ENCODE measurements around the gene PILRB. TPM values are rescaled to one million over a fixed set of nuclear protein-coding genes. Genes with fewer than 3 reads are reported as not detected.

PILRB gene
- total and polyA plus RNA-seq, 9 of the 15 experiments (the other 6 are each of a cell fraction or from before 2014, with no cell fraction given): 6.2 to 94.6 (median 37.0) TPM

GRCh38 chr7:100369105-100369504 is 11.2 kb downstream of the PILRB start (continued):
- no peak for TF ChIP-seq CHD7 (IDR thresholded peaks at IDR 0.05; ENCODE audit: low read depth, low read length)
- TF ChIP-seq TAF1 (IDR thresholded peaks at IDR 0.05; ENCODE audit: control insufficient read depth, extremely low read depth, insufficient read depth, low read length, severe bottlenecking): no peak
- TF ChIP-seq CREM (IDR thresholded peaks at IDR 0.05; ENCODE audit: low read depth): peak; percentile 61
- no peak for TF ChIP-seq E4F1 (CRISPR knock-in tag; IDR thresholded peaks at IDR 0.05; ENCODE audit: borderline replicate concordance)
- TF ChIP-seq USF2 (CRISPR knock-in tag; IDR thresholded peaks at IDR 0.05): peak; percentile 50; the same call in 1 of the 2 replicates
- TF ChIP-seq, protein P1, sequence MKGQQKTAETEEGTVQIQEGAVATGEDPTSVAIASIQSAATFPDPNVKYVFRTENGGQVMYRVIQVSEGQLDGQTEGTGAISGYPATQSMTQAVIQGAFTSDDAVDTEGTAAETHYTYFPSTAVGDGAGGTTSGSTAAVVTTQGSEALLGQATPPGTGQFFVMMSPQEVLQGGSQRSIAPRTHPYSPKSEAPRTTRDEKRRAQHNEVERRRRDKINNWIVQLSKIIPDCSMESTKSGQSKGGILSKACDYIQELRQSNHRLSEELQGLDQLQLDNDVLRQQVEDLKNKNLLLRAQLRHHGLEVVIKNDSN (CRISPR knock-in tag; IDR thresholded peaks at IDR 0.05): peak; percentile 90
- peak; percentile 23; the same call in 1 of the 2 replicates for TF ChIP-seq TEAD4 (IDR thresholded peaks at IDR 0.05; ENCODE audit: low read length)
- no peak for TF ChIP-seq TEAD4 (CRISPR knock-in tag; IDR thresholded peaks at IDR 0.05; ENCODE audit: borderline replicate concordance)
- no peak for TF ChIP-seq ZNF699 (CRISPR knock-in tag; IDR thresholded peaks at IDR 0.05; ENCODE audit: insufficient replicate concordance)
- no peak for TF ChIP-seq MLLT1 (IDR thresholded peaks at IDR 0.05)
- TF ChIP-seq DACH1 (IDR thresholded peaks at IDR 0.05; ENCODE audit: partially characterized antibody): no peak
